DND-41 (cell line): ENCODE results near the gene COBL.

Experiments
- CTCF ChIP-seq: IDR thresholded peaks from 2 replicates; pipeline ENCODE4 v1.5.1; 2012; ENCODE audit warnings: borderline replicate concordance, low read length, moderate library complexity, mild to moderate bottlenecking; ENCODE audit not compliant: poor library complexity, severe bottlenecking; ENCODE audit errors: extremely low read depth
- EZH2 ChIP-seq: IDR thresholded peaks from 3 replicates; pipeline ENCODE4 v1.6.1; 2012; ENCODE audit warnings: borderline replicate concordance, low read depth, mild to moderate bottlenecking, moderate library complexity, low read length, inconsistent platforms; ENCODE audit not compliant: severe bottlenecking

DNA sequence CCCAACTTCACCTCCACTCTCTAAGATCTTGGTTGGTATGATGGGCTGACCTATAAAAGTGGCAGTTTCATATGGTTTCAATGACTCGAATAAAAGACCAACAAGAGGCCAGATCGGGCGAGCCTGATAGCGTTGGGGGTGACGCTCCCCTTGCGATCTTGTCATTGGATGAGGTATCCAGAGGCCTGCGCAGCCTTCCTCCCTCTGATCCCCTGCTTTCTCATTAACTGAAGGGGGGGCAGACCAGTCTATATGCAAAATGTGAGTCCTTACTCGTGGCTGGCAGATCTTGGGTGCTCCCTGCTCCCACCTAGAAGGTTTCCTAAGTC lies 937 bp upstream of the COBL start:
- TF ChIP-seq CTCF (no peak), EZH2 (no peak)
